GM12874 (cell line): Measurements from ENCODE around the gene ERCC3.

Experiments
- CTCF ChIP-seq: IDR thresholded peaks from 2 replicates; pipeline ENCODE4 v1.5.1; 2011; ENCODE audit warnings: low read depth, mild to moderate bottlenecking, control low read depth, low read length, moderate library complexity; ENCODE audit not compliant: insufficient read depth

Gene ERCC3

GRCh38 chr2:127321303-127321702, 27.4 kb upstream of the ERCC3 start:
- no peak for TF ChIP-seq CTCF

- no peak for TF ChIP-seq CTCF
These were observed 26.8 kb upstream of the ERCC3 start for GRCh38 chr2:127320586-127321275.

- TF ChIP-seq CTCF = no peak
These were observed 26.1 kb upstream of the ERCC3 start for GRCh38 chr2:127320067-127320466.

GRCh38 chr2:127314193-127314988, 20.4 kb upstream of the ERCC3 start:
- no peak for TF ChIP-seq CTCF

- TF ChIP-seq CTCF = no peak
These were observed 19.5 kb upstream of the ERCC3 start for GRCh38 chr2:127313406-127313805.

- no peak for TF ChIP-seq CTCF
These were observed 17.0 kb upstream of the ERCC3 start for GRCh38 chr2:127310980-127311379.

GRCh38 chr2:127309468-127309867, 15.5 kb upstream of the ERCC3 start:
- TF ChIP-seq CTCF = no peak
